ENCODE results near the gene ERLIN1. TPM values are rescaled to one million over a fixed set of nuclear protein-coding genes. Genes with fewer than 3 reads are reported as not detected.

Gene ERLIN1
- total RNA-seq, 1 experiment from 2014 or later = 33.0 TPM

DNA sequence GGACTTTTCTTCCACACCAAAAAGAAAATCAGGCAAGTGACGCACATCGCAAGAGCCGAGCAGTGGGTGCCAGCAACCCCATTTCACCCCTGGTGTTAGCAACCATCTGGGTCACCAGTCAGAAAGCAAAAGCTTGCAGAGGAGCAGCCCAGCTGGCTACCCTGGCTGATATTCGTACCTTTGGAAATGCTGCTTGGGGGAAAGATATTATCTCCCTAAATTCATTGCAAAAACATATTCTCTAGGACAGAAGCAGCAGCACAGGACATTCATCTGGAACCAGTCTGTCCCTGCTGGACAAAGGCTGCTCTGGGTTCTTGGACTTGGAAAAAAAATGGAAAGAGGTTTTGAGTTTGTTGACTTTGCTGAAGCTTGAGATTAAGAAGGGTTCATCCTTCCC is 45.8 kb downstream of the ERLIN1 start:
- H2BK12ac ChIP-seq (ENCODE audit: insufficient read length, low read depth, low read length) = no peak overlapping the region
- no peak overlapping the region for H2AK5ac ChIP-seq (ENCODE audit: insufficient read length, low read length)
- H3K14ac ChIP-seq (ENCODE audit: insufficient read depth, low read length) = no peak overlapping the region
- WGBS (ENCODE audit: extremely low coverage, insufficient read length, low lambda C conversion rate) = no CpG with 5 or more reads among the region's 4 CpGs
- H3K36me3 Mint-ChIP-seq (ENCODE audit: insufficient read depth in 1 of 3, low read depth in 3 of 3) = no peaks in the 10 kb centered on the region; a peak in 2 of 7 replicates
- no peak overlapping the region for H4K8ac ChIP-seq (replicated peaks; ENCODE audit: insufficient read length, low read depth, low read length)
- no peak overlapping the region for H2BK15ac ChIP-seq (ENCODE audit: low read depth, low read length)
- H3K18ac ChIP-seq (ENCODE audit: insufficient read length, low read depth, low read length) = no peak overlapping the region
- no peaks in the 10 kb centered on the region for H3K4me1 ChIP-seq (ENCODE audit: insufficient read depth, low read length)
- no peak overlapping the region for H3K4me3 Mint-ChIP-seq
- H3K27me3 Mint-ChIP-seq (ENCODE audit: low read depth) = peaks cover 4% of the 10 kb centered on the region; the same call in 1 of the 2 replicates
- H3K27me3 ChIP-seq (ENCODE audit: insufficient read depth, low read length) = no peaks in the 10 kb centered on the region
- H3K9ac ChIP-seq (ENCODE audit: extremely low read depth, insufficient read length, low read length) = no peak overlapping the region
- no peak overlapping the region for H3K23ac ChIP-seq (ENCODE audit: insufficient read length, low read depth, low read length)
- H4K5ac ChIP-seq (ENCODE audit: insufficient read length, low read depth, low read length) = no peak overlapping the region
- no peaks in the 10 kb centered on the region for H3K9me3 ChIP-seq (ENCODE audit: control insufficient read depth, low read depth, low read length)
- H3K9me3 Mint-ChIP-seq = peaks cover 8 to 11% of the 10 kb centered on the region in 2 experiments
- no peak overlapping the region for H3K27ac ChIP-seq (ENCODE audit: insufficient read length, low read depth, low read length)
- H3K4ac ChIP-seq (ENCODE audit: low read depth, low read length) = no peak overlapping the region
- H3K79me2 ChIP-seq (ENCODE audit: insufficient read depth, low read length) = no peaks in the 10 kb centered on the region
- H3K27ac Mint-ChIP-seq = no peak overlapping the region
- TF ChIP-seq, protein P1, sequence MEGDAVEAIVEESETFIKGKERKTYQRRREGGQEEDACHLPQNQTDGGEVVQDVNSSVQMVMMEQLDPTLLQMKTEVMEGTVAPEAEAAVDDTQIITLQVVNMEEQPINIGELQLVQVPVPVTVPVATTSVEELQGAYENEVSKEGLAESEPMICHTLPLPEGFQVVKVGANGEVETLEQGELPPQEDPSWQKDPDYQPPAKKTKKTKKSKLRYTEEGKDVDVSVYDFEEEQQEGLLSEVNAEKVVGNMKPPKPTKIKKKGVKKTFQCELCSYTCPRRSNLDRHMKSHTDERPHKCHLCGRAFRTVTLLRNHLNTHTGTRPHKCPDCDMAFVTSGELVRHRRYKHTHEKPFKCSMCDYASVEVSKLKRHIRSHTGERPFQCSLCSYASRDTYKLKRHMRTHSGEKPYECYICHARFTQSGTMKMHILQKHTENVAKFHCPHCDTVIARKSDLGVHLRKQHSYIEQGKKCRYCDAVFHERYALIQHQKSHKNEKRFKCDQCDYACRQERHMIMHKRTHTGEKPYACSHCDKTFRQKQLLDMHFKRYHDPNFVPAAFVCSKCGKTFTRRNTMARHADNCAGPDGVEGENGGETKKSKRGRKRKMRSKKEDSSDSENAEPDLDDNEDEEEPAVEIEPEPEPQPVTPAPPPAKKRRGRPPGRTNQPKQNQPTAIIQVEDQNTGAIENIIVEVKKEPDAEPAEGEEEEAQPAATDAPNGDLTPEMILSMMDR (conservative IDR thresholded peaks at IDR 0.05) = no peak
- no peak overlapping the region for H2BK5ac ChIP-seq (ENCODE audit: insufficient read length, low read length)
- DNase-seq = no peak
- H3K4me2 ChIP-seq (ENCODE audit: insufficient read depth, insufficient read length, low read length) = no peak overlapping the region
- H2BK20ac ChIP-seq (ENCODE audit: low read depth, low read length, poor library complexity, severe bottlenecking) = no peak overlapping the region
- no peaks in the 10 kb centered on the region for H3K23me2 ChIP-seq (ENCODE audit: insufficient read length, low read depth, low read length, poor library complexity, severe bottlenecking)
- no peak overlapping the region for H2AFZ ChIP-seq (ENCODE audit: low read length)
- no peaks in the 10 kb centered on the region for H3K4me1 Mint-ChIP-seq
- no peak overlapping the region for H2BK120ac ChIP-seq (ENCODE audit: low read depth, low read length, poor library complexity, severe bottlenecking)
- no peak overlapping the region for H4K91ac ChIP-seq (ENCODE audit: insufficient read length, low read depth, low read length)
- no peak overlapping the region for H3K56ac ChIP-seq (ENCODE audit: insufficient read length, low read depth, low read length)
- no peaks in the 10 kb centered on the region for H4K20me1 ChIP-seq (ENCODE audit: control insufficient read depth, insufficient read depth, insufficient read length)
- H3T11ph ChIP-seq (ENCODE audit: low read length) = no peak overlapping the region
- no peaks in the 10 kb centered on the region for H3K79me1 ChIP-seq (ENCODE audit: insufficient read depth, low read depth, low read length, poor library complexity, severe bottlenecking)
